HepG2 (cell line): ENCODE results near the gene FOXR1. TPM values are rescaled to one million over a fixed set of nuclear protein-coding genes. Genes with fewer than 3 reads are reported as not detected.

Experiments used
- HOXA3 ChIP-seq: sonication (generic); formaldehyde crosslinking; IDR thresholded peaks from 2 replicates; pipeline ENCODE4 v1.5.0; 2020; ENCODE audit warnings: missing genetic modification reagents
- NFE2L2 ChIP-seq: fragments of 150-350 bp; IDR thresholded peaks from 2 replicates; pipeline ENCODE4 v1.6.1; 2014; ENCODE audit warnings: low read length
- ZNF431 ChIP-seq: sonication (generic); formaldehyde crosslinking; IDR thresholded peaks from 2 replicates; pipeline ENCODE4 v1.9.0; 2022; ENCODE audit warnings: missing genetic modification reagents, low read depth, mild to moderate bottlenecking, borderline replicate concordance
- ZNF670 ChIP-seq: sonication (generic); formaldehyde crosslinking; IDR thresholded peaks from 2 replicates; pipeline ENCODE4 v1.8.0; 2022; ENCODE audit warnings: mild to moderate bottlenecking, missing genetic modification reagents, borderline replicate concordance
- ZNF749 ChIP-seq: sonication (generic); formaldehyde crosslinking; IDR thresholded peaks from 2 replicates; pipeline ENCODE4 v1.8.0; 2022; ENCODE audit warnings: mild to moderate bottlenecking, missing genetic modification reagents, moderate library complexity, borderline replicate concordance
- polyA plus RNA-seq, 8 experiments: library from polyadenylated mRNA; depleted of rRNA in 3 of 8; stranded (reverse) in 7 of 8; unstranded in 1 of 8; fragments of >200 nt; fragmentation: Illumina TruSeq in 4 of 8; extraction: Trizol in 4 of 8; gene quantifications; 2 replicates each; pipeline versions ENCODE4 v1.2.1 to v1.2.3, GENCODE V29; 2011 to 2016; ENCODE audit warnings: low read depth in 4 of 8, missing spikeins in 1 of 8, mixed read lengths in 1 of 8; ENCODE audit not compliant: insufficient read depth in 1 of 8
- total RNA-seq, 5 experiments: library from RNA; depleted of rRNA; stranded (reverse); fragments of >200 nt; fragmentation: Illumina TruSeq; extraction: Trizol; gene quantifications; 2 replicates each; pipeline ENCODE4 v1.2.3, GENCODE V29; 2016; ENCODE audit warnings: low read depth in 1 of 5
- TF ChIP-seq, protein P1 (sequence below): sonication (generic); formaldehyde crosslinking; IDR thresholded peaks from one replicate; pipeline ENCODE4 v1.5.1; 2020; ENCODE audit warnings: mild to moderate bottlenecking, missing genetic modification reagents; ENCODE audit errors: not compliant biosample characterization
- TF ChIP-seq, protein P2 (sequence below): sonication (generic); formaldehyde crosslinking; IDR thresholded peaks from 2 replicates; pipeline ENCODE4 v1.4.0; 2020; ENCODE audit warnings: missing genetic modification reagents
- TF ChIP-seq, protein P3 (sequence below): sonication (generic); formaldehyde crosslinking; IDR thresholded peaks from 2 replicates; pipeline ENCODE4 v1.4.0; 2020; ENCODE audit warnings: missing genetic modification reagents, borderline replicate concordance

Gene FOXR1
- total and polyA plus RNA-seq, 2 of the 13 experiments (the other 11 are each of a cell fraction or from before 2014, with no cell fraction given) = not detected

DNA sequence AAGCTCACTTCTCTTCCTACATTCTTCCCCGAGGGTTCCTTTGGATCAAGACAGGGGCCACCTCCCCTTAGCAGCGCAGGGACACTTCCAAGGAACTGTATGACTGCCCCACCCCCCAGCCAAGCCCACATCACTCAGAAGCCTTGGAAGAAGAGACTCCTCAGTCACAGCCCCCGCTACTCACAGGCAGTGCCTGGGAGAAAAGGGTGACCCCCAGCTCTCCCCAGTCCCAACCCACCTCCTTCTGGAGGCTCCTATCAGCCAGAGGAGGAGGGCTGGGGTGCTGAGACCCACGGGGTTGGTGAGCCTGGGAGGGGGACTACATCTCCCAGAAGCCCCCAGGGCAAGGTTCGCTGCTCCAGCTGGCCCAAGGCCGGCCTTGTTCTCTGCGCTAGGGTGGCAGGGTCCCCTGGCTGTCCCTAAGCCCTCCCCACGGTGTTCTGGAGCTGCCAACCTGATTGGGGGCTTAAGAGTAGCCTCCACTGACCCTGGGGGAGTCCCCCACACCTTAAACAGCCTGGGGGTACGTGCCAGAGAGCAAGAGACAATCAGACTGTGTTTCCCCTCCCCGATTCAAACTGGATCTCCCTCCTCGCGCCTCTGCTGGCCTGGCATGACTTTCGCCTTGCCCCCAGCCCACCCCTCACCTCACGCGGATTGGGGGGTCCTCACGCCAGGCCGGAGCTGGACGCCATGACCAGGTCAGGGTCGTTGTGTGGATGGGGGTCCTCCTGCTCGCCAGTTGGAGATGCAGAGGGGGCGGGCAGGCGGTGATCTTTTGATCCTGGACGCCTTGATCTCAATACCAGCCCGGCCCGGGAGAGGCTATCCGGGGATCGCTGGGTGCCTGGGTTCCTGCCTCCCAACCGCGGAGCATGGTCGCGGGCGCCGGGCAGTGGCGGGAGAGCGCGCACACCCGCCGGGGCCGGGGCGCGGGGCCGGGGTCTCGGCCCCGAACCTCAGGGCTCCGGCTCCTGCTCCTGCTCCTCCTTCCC lies 46.7 kb upstream of the FOXR1 start (continued):
- TF ChIP-seq, protein P1, sequence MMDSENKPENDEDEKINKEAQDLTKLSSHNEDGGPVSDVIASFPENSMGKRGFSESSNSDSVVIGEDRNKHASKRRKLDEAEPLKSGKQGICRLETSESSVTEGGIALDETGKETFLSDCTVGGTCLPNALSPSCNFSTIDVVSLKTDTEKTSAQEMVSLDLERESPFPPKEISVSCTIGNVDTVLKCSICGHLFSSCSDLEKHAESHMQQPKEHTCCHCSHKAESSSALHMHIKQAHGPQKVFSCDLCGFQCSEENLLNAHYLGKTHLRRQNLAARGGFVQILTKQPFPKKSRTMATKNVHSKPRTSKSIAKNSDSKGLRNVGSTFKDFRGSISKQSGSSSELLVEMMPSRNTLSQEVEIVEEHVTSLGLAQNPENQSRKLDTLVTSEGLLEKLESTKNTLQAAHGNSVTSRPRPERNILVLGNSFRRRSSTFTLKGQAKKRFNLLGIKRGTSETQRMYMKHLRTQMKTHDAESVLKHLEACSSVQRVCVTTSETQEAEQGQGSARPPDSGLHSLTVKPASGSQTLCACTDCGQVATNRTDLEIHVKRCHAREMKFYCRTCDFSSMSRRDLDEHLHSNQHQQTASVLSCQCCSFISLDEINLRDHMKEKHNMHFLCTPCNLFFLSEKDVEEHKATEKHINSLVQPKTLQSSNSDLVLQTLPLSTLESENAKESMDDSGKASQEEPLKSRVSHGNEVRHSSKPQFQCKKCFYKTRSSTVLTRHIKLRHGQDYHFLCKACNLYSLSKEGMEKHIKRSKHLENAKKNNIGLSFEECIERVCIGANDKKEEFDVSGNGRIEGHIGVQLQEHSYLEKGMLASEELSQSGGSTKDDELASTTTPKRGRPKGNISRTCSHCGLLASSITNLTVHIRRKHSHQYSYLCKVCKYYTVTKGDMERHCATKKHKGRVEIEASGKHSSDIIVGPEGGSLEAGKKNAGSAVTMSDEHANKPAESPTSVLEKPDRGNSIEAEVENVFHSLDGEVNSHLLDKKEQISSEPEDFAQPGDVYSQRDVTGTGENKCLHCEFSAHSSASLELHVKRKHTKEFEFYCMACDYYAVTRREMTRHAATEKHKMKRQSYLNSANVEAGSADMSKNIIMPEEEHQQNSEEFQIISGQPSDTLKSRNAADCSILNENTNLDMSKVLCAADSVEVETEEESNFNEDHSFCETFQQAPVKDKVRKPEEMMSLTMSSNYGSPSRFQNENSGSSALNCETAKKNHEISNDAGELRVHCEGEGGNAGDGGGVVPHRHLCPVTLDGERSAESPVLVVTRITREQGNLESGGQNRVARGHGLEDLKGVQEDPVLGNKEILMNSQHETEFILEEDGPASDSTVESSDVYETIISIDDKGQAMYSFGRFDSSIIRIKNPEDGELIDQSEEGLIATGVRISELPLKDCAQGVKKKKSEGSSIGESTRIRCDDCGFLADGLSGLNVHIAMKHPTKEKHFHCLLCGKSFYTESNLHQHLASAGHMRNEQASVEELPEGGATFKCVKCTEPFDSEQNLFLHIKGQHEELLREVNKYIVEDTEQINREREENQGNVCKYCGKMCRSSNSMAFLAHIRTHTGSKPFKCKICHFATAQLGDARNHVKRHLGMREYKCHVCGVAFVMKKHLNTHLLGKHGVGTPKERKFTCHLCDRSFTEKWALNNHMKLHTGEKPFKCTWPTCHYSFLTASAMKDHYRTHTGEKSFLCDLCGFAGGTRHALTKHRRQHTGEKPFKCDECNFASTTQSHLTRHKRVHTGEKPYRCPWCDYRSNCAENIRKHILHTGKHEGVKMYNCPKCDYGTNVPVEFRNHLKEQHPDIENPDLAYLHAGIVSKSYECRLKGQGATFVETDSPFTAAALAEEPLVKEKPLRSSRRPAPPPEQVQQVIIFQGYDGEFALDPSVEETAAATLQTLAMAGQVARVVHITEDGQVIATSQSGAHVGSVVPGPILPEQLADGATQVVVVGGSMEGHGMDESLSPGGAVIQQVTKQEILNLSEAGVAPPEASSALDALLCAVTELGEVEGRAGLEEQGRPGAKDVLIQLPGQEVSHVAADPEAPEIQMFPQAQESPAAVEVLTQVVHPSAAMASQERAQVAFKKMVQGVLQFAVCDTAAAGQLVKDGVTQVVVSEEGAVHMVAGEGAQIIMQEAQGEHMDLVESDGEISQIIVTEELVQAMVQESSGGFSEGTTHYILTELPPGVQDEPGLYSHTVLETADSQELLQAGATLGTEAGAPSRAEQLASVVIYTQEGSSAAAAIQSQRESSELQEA (CRISPR knock-in tag) = no peak
- TF ChIP-seq ZNF670 = no peak
- no peak for TF ChIP-seq ZNF431 (CRISPR knock-in tag)
- TF ChIP-seq HOXA3 = peak; percentile 24; the same call in 1 of the 2 replicates
- TF ChIP-seq, protein P2, sequence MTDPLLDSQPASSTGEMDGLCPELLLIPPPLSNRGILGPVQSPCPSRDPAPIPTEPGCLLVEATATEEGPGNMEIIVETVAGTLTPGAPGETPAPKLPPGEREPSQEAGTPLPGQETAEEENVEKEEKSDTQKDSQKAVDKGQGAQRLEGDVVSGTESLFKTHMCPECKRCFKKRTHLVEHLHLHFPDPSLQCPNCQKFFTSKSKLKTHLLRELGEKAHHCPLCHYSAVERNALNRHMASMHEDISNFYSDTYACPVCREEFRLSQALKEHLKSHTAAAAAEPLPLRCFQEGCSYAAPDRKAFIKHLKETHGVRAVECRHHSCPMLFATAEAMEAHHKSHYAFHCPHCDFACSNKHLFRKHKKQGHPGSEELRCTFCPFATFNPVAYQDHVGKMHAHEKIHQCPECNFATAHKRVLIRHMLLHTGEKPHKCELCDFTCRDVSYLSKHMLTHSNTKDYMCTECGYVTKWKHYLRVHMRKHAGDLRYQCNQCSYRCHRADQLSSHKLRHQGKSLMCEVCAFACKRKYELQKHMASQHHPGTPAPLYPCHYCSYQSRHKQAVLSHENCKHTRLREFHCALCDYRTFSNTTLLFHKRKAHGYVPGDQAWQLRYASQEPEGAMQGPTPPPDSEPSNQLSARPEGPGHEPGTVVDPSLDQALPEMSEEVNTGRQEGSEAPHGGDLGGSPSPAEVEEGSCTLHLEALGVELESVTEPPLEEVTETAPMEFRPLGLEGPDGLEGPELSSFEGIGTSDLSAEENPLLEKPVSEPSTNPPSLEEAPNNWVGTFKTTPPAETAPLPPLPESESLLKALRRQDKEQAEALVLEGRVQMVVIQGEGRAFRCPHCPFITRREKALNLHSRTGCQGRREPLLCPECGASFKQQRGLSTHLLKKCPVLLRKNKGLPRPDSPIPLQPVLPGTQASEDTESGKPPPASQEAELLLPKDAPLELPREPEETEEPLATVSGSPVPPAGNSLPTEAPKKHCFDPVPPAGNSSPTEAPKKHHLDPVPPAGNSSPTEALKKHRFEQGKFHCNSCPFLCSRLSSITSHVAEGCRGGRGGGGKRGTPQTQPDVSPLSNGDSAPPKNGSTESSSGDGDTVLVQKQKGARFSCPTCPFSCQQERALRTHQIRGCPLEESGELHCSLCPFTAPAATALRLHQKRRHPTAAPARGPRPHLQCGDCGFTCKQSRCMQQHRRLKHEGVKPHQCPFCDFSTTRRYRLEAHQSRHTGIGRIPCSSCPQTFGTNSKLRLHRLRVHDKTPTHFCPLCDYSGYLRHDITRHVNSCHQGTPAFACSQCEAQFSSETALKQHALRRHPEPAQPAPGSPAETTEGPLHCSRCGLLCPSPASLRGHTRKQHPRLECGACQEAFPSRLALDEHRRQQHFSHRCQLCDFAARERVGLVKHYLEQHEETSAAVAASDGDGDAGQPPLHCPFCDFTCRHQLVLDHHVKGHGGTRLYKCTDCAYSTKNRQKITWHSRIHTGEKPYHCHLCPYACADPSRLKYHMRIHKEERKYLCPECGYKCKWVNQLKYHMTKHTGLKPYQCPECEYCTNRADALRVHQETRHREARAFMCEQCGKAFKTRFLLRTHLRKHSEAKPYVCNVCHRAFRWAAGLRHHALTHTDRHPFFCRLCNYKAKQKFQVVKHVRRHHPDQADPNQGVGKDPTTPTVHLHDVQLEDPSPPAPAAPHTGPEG (CRISPR knock-in tag) = no peak
- no peak for TF ChIP-seq NFE2L2
- no peak for TF ChIP-seq ZNF749 (CRISPR knock-in tag)
- TF ChIP-seq, protein P3, sequence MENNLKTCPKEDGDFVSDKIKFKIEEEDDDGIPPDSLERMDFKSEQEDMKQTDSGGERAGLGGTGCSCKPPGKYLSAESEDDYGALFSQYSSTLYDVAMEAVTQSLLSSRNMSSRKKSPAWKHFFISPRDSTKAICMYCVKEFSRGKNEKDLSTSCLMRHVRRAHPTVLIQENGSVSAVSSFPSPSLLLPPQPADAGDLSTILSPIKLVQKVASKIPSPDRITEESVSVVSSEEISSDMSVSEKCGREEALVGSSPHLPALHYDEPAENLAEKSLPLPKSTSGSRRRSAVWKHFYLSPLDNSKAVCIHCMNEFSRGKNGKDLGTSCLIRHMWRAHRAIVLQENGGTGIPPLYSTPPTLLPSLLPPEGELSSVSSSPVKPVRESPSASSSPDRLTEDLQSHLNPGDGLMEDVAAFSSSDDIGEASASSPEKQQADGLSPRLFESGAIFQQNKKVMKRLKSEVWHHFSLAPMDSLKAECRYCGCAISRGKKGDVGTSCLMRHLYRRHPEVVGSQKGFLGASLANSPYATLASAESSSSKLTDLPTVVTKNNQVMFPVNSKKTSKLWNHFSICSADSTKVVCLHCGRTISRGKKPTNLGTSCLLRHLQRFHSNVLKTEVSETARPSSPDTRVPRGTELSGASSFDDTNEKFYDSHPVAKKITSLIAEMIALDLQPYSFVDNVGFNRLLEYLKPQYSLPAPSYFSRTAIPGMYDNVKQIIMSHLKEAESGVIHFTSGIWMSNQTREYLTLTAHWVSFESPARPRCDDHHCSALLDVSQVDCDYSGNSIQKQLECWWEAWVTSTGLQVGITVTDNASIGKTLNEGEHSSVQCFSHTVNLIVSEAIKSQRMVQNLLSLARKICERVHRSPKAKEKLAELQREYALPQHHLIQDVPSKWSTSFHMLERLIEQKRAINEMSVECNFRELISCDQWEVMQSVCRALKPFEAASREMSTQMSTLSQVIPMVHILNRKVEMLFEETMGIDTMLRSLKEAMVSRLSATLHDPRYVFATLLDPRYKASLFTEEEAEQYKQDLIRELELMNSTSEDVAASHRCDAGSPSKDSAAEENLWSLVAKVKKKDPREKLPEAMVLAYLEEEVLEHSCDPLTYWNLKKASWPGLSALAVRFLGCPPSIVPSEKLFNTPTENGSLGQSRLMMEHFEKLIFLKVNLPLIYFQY (CRISPR knock-in tag) = no peak
